GM23338 (cell line): ENCODE measurements around the gene EPHB2. TPM values are rescaled to one million over a fixed set of nuclear protein-coding genes. Genes with fewer than 3 reads are reported as not detected.

Experiments used
- ATAC-seq: fragments of 200-7000 bp; cut with Tn5 transposase; 3 replicates; pipeline ENCODE4 v1.9.1; 2020
- DNase-seq: peaks from one replicate; pipeline ENCODE4 v3.0.0-alpha.2; 2015; ENCODE audit warnings: low spot score
- H2AFZ ChIP-seq: fragments of 200-600 bp; sonication (generic); 2 replicates; pipeline ENCODE4 v1.8.0; 2016; ENCODE audit warnings: antibody characterized with exemption, mild to moderate bottlenecking, moderate library complexity
- H3F3A ChIP-seq: fragments of 200-600 bp; sonication (generic); replicated peaks from 2 replicates; pipeline ENCODE4 v1.8.0; 2017; ENCODE audit warnings: antibody characterized with exemption, mixed run types, low read depth
- H3K27ac ChIP-seq: fragments of 200-600 bp; sonication (generic); 2 replicates; pipeline ENCODE4 v1.6.1; 2016; ENCODE audit warnings: low read depth
- H3K27me3 ChIP-seq: fragments of 200-600 bp; sonication (generic); 2 replicates; pipeline ENCODE4 v1.8.0; 2016; ENCODE audit warnings: mild to moderate bottlenecking, mixed run types, moderate library complexity; ENCODE audit not compliant: insufficient read depth
- H3K36me3 ChIP-seq: fragments of 200-600 bp; sonication (generic); 2 replicates; pipeline ENCODE4 v1.8.0; 2016; ENCODE audit warnings: mild to moderate bottlenecking; ENCODE audit not compliant: insufficient read depth
- H3K4me1 ChIP-seq: fragments of 200-600 bp; sonication (generic); 2 replicates; pipeline ENCODE4 v1.8.0; 2016; ENCODE audit warnings: mild to moderate bottlenecking, moderate library complexity; ENCODE audit not compliant: insufficient read depth
- H3K4me2 ChIP-seq: fragments of 200-600 bp; sonication (generic); 2 replicates; pipeline ENCODE4 v1.7.1; 2017; ENCODE audit warnings: mixed run types
- H3K4me3 ChIP-seq: fragments of 200-600 bp; sonication (generic); 2 replicates; pipeline ENCODE4 v1.6.1; 2016; ENCODE audit warnings: mixed run types
- H3K79me2 ChIP-seq: fragments of 200-600 bp; sonication (generic); replicated peaks from 2 replicates; pipeline ENCODE4 v1.8.0; 2017; ENCODE audit warnings: mild to moderate bottlenecking; ENCODE audit not compliant: insufficient read depth
- H3K9me2 ChIP-seq: fragments of 200-600 bp; sonication (generic); 2 replicates; pipeline ENCODE4 v1.8.0; 2017; ENCODE audit not compliant: insufficient read depth
- H4K20me1 ChIP-seq: fragments of 200-600 bp; sonication (generic); replicated peaks from 2 replicates; pipeline ENCODE4 v1.8.0; 2017; ENCODE audit warnings: mild to moderate bottlenecking; ENCODE audit not compliant: insufficient read depth
- H3K27ac Mint-ChIP-seq: 2 replicates; pipeline ENCODE4 v1.8.0; 2020; ENCODE audit warnings: inconsistent platforms, mild to moderate bottlenecking, moderate library complexity, mixed read lengths
- H3K27me3 Mint-ChIP-seq: 3 replicates; pipeline ENCODE4 v1.8.0; 2022; ENCODE audit warnings: low read depth, mild to moderate bottlenecking, moderate library complexity, mixed read lengths, inconsistent platforms; ENCODE audit not compliant: insufficient read depth, poor library complexity
- H3K36me3 Mint-ChIP-seq: 3 replicates; pipeline ENCODE4 v1.8.0; 2021; ENCODE audit warnings: low read depth, mild to moderate bottlenecking, inconsistent platforms, moderate library complexity, mixed read lengths
- H3K4me1 Mint-ChIP-seq: 3 replicates; pipeline ENCODE4 v1.8.0; 2020; ENCODE audit warnings: mild to moderate bottlenecking, inconsistent platforms, mixed read lengths
- H3K4me3 Mint-ChIP-seq: 3 replicates; pipeline ENCODE4 v1.8.0; 2021; ENCODE audit warnings: moderate library complexity, mild to moderate bottlenecking, inconsistent platforms, mixed read lengths
- H3K9me3 Mint-ChIP-seq: 3 replicates; pipeline ENCODE4 v1.8.0; 2020; ENCODE audit warnings: moderate library complexity, mild to moderate bottlenecking, inconsistent platforms, mixed read lengths
- CREB1 ChIP-seq: fragments of 250-450 bp; sonication (Bioruptor Pico); IDR thresholded peaks from 2 replicates; pipeline ENCODE4 v1.5.0; 2020; ENCODE audit warnings: low read depth, mild to moderate bottlenecking, moderate library complexity
- EZH2 ChIP-seq: fragments of 200-600 bp; sonication (generic); IDR thresholded peaks from one replicate; pipeline ENCODE4 v1.8.0; 2017; ENCODE audit warnings: antibody characterized with exemption, mild to moderate bottlenecking, low read depth; ENCODE audit not compliant: unreplicated experiment
- POLR2AphosphoS5 ChIP-seq: IDR thresholded peaks from 2 replicates; pipeline ENCODE4 v1.6.1; 2016; ENCODE audit warnings: antibody characterized with exemption, low read depth
- ZNF331 ChIP-seq: fragments of 250-450 bp; sonication (Bioruptor Pico); IDR thresholded peaks from 2 replicates; pipeline ENCODE4 v1.5.0; 2020; ENCODE audit warnings: low read depth, mild to moderate bottlenecking, moderate library complexity
- polyA plus RNA-seq: library from polyadenylated mRNA; unstranded; fragments of >200 nt; fragmentation: Nextera tagmentation; extraction: Ambion mirVana; gene quantifications from 2 replicates; pipeline ENCODE4 v1.2.1, GENCODE V29; 2016
- total RNA-seq: library from RNA; depleted of rRNA; stranded (reverse); fragments of >200 nt; shearing (Covaris generic); gene quantifications from 2 replicates; pipeline ENCODE4 v1.2.3, GENCODE V29; 2014
- TF ChIP-seq, protein P1 (sequence below): fragments of 250-450 bp; sonication (Bioruptor Pico); IDR thresholded peaks from 2 replicates; pipeline ENCODE4 v1.5.0; 2020; ENCODE audit warnings: mild to moderate bottlenecking, moderate library complexity
- TF ChIP-seq, protein P2 (sequence below): IDR thresholded peaks from 2 replicates; pipeline ENCODE4 v1.6.1; 2016; ENCODE audit warnings: antibody characterized with exemption

Gene EPHB2
- total and polyA plus RNA-seq, 2 experiments from 2014 or later: 4.1 to 20.1 TPM

DNA sequence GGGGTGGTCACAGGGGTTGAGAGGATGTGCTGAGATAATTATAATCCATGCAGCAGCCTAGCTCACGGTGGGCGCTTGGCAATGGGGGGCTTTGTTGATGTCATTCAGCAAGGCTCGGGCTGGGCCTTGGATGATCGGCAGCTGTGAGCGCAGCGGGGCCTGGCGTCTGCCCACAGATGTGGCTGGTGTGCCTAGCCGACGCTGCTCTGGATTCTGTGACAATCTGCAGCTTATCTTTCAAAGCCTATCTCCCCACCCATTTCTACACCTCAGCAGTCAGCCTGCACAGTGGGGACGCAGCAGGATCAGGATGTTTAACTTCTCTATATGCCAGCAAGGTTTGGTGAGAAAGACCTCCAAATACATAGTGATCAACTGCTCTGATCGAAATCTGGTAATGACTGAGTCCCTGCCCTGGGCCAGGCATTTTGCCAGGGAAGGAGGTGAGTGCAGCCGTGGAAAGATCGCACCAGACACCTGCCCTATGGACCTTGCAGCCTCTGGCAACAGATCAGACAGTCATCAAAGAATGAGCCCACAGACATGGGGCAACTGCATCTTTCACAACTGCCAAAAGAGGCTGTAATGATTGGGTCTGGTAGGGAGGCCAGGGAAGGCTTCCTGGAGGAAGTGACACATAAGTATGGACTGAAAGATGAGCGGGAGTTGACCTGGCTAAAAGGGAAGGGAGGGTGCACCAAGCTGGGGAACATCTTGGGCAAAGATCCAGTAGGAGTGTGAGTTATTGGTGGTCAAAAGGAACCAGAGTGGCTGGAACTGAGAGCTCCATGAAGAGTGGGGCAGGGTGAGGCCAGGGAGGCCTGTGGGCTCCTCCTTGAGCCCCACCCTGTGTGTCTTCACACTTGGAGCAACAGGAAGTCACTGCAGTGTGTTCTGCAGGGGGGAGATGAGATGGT, 35.3 kb downstream of the EPHB2 start (continued):
- TF ChIP-seq, protein P1, sequence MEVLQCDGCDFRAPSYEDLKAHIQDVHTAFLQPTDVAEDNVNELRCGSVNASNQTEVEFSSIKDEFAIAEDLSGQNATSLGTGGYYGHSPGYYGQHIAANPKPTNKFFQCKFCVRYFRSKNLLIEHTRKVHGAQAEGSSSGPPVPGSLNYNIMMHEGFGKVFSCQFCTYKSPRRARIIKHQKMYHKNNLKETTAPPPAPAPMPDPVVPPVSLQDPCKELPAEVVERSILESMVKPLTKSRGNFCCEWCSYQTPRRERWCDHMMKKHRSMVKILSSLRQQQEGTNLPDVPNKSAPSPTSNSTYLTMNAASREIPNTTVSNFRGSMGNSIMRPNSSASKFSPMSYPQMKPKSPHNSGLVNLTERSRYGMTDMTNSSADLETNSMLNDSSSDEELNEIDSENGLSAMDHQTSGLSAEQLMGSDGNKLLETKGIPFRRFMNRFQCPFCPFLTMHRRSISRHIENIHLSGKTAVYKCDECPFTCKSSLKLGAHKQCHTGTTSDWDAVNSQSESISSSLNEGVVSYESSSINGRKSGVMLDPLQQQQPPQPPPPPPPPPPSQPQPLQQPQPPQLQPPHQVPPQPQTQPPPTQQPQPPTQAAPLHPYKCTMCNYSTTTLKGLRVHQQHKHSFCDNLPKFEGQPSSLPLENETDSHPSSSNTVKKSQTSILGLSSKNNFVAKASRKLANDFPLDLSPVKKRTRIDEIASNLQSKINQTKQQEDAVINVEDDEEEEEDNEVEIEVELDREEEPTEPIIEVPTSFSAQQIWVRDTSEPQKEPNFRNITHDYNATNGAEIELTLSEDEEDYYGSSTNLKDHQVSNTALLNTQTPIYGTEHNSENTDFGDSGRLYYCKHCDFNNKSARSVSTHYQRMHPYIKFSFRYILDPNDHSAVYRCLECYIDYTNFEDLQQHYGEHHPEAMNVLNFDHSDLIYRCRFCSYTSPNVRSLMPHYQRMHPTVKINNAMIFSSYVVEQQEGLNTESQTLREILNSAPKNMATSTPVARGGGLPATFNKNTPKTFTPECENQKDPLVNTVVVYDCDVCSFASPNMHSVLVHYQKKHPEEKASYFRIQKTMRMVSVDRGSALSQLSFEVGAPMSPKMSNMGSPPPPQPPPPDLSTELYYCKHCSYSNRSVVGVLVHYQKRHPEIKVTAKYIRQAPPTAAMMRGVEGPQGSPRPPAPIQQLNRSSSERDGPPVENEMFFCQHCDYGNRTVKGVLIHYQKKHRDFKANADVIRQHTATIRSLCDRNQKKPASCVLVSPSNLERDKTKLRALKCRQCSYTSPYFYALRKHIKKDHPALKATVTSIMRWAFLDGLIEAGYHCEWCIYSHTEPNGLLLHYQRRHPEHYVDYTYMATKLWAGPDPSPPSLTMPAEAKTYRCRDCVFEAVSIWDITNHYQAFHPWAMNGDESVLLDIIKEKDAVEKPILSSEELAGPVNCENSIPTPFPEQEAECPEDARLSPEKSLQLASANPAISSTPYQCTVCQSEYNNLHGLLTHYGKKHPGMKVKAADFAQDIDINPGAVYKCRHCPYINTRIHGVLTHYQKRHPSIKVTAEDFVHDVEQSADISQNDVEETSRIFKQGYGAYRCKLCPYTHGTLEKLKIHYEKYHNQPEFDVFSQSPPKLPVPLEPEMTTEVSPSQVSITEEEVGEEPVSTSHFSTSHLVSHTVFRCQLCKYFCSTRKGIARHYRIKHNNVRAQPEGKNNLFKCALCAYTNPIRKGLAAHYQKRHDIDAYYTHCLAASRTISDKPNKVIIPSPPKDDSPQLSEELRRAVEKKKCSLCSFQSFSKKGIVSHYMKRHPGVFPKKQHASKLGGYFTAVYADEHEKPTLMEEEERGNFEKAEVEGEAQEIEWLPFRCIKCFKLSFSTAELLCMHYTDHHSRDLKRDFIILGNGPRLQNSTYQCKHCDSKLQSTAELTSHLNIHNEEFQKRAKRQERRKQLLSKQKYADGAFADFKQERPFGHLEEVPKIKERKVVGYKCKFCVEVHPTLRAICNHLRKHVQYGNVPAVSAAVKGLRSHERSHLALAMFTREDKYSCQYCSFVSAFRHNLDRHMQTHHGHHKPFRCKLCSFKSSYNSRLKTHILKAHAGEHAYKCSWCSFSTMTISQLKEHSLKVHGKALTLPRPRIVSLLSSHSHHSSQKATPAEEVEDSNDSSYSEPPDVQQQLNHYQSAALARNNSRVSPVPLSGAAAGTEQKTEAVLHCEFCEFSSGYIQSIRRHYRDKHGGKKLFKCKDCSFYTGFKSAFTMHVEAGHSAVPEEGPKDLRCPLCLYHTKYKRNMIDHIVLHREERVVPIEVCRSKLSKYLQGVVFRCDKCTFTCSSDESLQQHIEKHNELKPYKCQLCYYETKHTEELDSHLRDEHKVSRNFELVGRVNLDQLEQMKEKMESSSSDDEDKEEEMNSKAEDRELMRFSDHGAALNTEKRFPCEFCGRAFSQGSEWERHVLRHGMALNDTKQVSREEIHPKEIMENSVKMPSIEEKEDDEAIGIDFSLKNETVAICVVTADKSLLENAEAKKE (CRISPR knock-in tag): no peak
- no peak for TF ChIP-seq CREB1
- TF ChIP-seq, protein P2, sequence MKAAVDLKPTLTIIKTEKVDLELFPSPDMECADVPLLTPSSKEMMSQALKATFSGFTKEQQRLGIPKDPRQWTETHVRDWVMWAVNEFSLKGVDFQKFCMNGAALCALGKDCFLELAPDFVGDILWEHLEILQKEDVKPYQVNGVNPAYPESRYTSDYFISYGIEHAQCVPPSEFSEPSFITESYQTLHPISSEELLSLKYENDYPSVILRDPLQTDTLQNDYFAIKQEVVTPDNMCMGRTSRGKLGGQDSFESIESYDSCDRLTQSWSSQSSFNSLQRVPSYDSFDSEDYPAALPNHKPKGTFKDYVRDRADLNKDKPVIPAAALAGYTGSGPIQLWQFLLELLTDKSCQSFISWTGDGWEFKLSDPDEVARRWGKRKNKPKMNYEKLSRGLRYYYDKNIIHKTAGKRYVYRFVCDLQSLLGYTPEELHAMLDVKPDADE: no peak

DNA sequence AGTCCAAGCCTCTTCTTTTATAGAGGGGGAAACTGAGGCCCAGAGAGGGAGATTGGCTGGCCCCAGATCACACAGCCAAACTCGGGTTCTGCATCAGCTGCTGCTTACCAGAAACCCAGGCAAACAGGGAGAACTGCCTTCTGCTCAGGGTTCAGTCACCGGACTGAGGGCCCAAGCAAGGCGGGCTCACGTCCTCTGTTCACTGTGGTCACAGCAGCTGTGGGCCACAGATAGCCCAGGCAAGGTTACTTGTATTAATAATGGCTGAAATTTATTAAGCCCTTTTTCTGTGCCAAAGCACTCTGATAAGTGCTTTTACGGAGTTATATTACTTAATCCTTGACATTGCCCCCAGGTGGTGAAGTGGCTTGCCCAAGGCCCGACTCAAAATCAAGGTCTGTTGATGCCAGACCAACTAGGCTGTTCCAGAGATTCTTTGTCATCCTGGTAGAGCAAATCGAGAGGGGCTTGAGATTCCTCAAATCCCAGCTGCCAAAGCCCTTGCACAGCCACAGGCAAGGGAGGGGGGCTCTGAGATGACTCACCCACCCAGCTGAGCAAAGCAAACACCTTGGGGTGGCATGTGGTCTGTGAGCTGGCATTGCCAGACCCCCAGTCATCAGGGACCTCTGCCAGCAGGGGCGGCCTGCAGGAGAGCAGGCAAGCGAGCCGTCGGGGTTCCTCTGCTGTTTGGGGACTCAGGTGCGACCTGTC, 36.5 kb downstream of the EPHB2 start:
- Mint-ChIP-seq H3K27ac (no peak overlapping the region), H3K4me3 (no peak overlapping the region), H3K4me1 (peaks cover 4% of the 10 kb centered on the region; the same call in 1 of the 3 replicates), H3K36me3 (no peaks in the 10 kb centered on the region), H3K27me3 (peaks cover 3% of the 10 kb centered on the region), H3K9me3 (no peaks in the 10 kb centered on the region)
- H3K79me2 ChIP-seq: no peaks in the 10 kb centered on the region
- H3K4me2 ChIP-seq: no peak overlapping the region
- TF ChIP-seq EZH2 (no peak), POLR2AphosphoS5 (no peak), ZNF331 (CRISPR knock-in tag) (no peak)
- TF ChIP-seq, protein P2: no peak
- DNase-seq: no peak
- H3K36me3 ChIP-seq: no peaks in the 10 kb centered on the region
- no peaks in the 10 kb centered on the region for H3K4me1 ChIP-seq
- no peak overlapping the region for H3K4me3 ChIP-seq
- no peaks in the 10 kb centered on the region for H3K9me2 ChIP-seq
- no peaks in the 10 kb centered on the region; the same call in 1 of the 2 replicates for H4K20me1 ChIP-seq
- H3F3A ChIP-seq: no peaks in the 10 kb centered on the region
- no peaks in the 10 kb centered on the region for H3K27me3 ChIP-seq
- ATAC-seq: no peak
- H2AFZ ChIP-seq: no peak overlapping the region
- no peak overlapping the region for H3K27ac ChIP-seq
